Gastroesophageal sphincter (tissue), 4 donors: Measurements from ENCODE around the gene VPS29. TPM values are rescaled to one million over a fixed set of nuclear protein-coding genes. Genes with fewer than 3 reads are reported as not detected.
A peak's percentile ranks its signal among the peaks of the same experiment; 100 is the strongest.

Experiments used
- ATAC-seq: fragments of 150-250 bp; one replicate; pipeline ENCODE4 v1.9.1; 2016; ENCODE audit warnings: mild to moderate bottlenecking, moderate library complexity
- H3K27ac ChIP-seq, 4 donors: fragments of 200-600 bp; sonication (generic) in 3 of 4; 1 replicate in 3 of 4; 2 replicates in 1 of 4; pipeline ENCODE4 v1.5.1; 2016 to 2019
- H3K27me3 ChIP-seq: fragments of 200-600 bp; sonication (generic); one replicate; pipeline ENCODE4 v1.5.1; 2019
- H3K36me3 ChIP-seq, 2 donors: fragments of 200-600 bp; sonication (generic); one replicate each; pipeline ENCODE4 v1.5.1; 2019; ENCODE audit warnings: control low read depth in 1 of 2
- H3K4me1 ChIP-seq, 3 donors: fragments of 200-600 bp; sonication (generic); 1 replicate in 2 of 3; 2 replicates in 1 of 3; pipeline ENCODE4 v1.5.1; 2016 to 2019; ENCODE audit warnings: control low read depth in 2 of 3
- H3K4me3 ChIP-seq, 2 donors: fragments of 200-600 bp; sonication (generic); one replicate each; pipeline ENCODE4 v1.5.1; 2019; ENCODE audit warnings: mild to moderate bottlenecking in 1 of 2, moderate library complexity in 1 of 2
- H3K9me3 ChIP-seq, 3 donors: fragments of 200-600 bp; sonication (generic); one replicate each; pipeline ENCODE4 v1.5.1; 2017 to 2019; ENCODE audit warnings: control low read depth in 2 of 3
- EP300 ChIP-seq: sonication (generic); formaldehyde crosslinking; IDR thresholded peaks from one replicate; pipeline ENCODE4 v1.6.1; 2017; ENCODE audit warnings: antibody characterized with exemption, mild to moderate bottlenecking
- POLR2A ChIP-seq, 2 donors: fragments of 450-650 bp; IDR thresholded peaks; one replicate each; pipeline ENCODE4 v1.6.1; 2017; ENCODE audit warnings: antibody characterized with exemption in 2 of 2, mild to moderate bottlenecking in 2 of 2, moderate library complexity in 1 of 2
- POLR2AphosphoS5 ChIP-seq: sonication (generic); formaldehyde crosslinking; IDR thresholded peaks from one replicate; pipeline ENCODE4 v1.6.1; 2017; ENCODE audit warnings: antibody characterized with exemption
- WGBS, 2 donors: methylation state at CpG; one replicate each; pipeline ENCODE4 v1.1.5; 2018; ENCODE audit warnings: low coverage in 1 of 2; 5-methylcytosine and 5-hydroxymethylcytosine counted together
- total RNA-seq, 4 donors: library from RNA; depleted of rRNA; stranded (reverse); fragments of >200 nt; gene quantifications; one replicate each; pipeline ENCODE4 v1.1.0, GENCODE V29; 2016
- TF ChIP-seq, protein P1 (sequence below), 4 experiments: fragments of 200-600 bp in 2 of 4; fragments of 450-650 bp in 2 of 4; sonication (generic) in 1 of 4; IDR thresholded peaks; one replicate each; pipeline ENCODE4 v1.5.1; 2017 to 2019; ENCODE audit warnings: antibody characterized with exemption in 4 of 4, mild to moderate bottlenecking in 2 of 4, moderate library complexity in 2 of 4

VPS29 gene
- total RNA-seq, 4 donors from 2014 or later = 101 to 184 (median 159) TPM

DNA sequence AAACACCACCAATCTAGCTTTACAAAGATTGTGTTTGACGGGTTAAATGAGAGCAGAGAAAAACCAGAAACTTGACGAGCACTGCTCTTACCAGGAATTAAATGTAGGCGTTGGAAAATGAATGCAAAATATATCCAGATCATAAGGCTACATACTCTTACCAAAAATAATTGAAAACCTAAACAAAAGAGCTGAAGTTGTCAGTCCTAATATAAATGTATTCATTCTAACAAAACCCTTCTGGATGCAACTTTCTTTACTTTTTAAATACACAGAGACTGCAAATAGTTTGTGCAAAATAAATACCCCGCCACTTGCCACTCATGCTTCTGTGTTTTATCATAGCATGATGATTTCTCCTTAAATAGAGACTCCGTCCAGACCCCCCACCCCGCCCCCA, 32.9 kb upstream of the VPS29 start:
- 35 to 42% methylated on average over 3 to 6 of the region's 6 CpGs for WGBS, 2 donors
- Histone ChIP-seq H3K4me3 (no peak overlapping the region), H3K4me1 (peaks cover 17 to 89% (median 24%) of the 10 kb centered on the region in 3 donors), H3K27me3 (no peaks in the 10 kb centered on the region), H3K27ac (peak overlapping the region in 3 of 4 donors; percentile 7 to 89 (median 63)), H3K36me3 (peaks cover 0 to 43% of the 10 kb centered on the region in 2 donors), H3K9me3 (no peaks in the 10 kb centered on the region)
- TF ChIP-seq EP300 = no peak
- TF ChIP-seq POLR2A (IDR thresholded peaks at IDR 0.05) = no peak
- TF ChIP-seq, protein P1, sequence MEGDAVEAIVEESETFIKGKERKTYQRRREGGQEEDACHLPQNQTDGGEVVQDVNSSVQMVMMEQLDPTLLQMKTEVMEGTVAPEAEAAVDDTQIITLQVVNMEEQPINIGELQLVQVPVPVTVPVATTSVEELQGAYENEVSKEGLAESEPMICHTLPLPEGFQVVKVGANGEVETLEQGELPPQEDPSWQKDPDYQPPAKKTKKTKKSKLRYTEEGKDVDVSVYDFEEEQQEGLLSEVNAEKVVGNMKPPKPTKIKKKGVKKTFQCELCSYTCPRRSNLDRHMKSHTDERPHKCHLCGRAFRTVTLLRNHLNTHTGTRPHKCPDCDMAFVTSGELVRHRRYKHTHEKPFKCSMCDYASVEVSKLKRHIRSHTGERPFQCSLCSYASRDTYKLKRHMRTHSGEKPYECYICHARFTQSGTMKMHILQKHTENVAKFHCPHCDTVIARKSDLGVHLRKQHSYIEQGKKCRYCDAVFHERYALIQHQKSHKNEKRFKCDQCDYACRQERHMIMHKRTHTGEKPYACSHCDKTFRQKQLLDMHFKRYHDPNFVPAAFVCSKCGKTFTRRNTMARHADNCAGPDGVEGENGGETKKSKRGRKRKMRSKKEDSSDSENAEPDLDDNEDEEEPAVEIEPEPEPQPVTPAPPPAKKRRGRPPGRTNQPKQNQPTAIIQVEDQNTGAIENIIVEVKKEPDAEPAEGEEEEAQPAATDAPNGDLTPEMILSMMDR (IDR thresholded peaks at IDR 0.05) = no peak
- no peak for TF ChIP-seq POLR2AphosphoS5
- ATAC-seq = no peak

DNA sequence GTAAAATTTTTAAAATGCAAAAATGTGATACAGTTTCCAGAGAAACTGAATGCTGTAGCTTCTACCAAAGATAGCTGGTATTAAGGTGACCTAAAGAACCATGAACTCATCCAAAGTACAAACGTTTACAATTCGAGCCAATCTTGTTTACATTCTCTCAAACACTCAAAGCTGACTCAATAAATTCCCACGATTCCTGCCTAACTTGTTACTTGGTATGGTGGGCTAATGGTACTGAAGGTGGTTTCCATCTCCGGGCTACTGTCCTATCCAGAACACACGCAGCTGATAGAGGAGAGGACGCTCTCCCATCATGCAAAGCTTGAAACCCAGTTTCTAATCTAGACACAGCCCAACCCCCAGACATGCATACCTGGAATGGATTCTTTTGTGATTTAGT, 31.7 kb upstream of the VPS29 start:
- peaks cover 17 to 77% (median 24%) of the 10 kb centered on the region in 3 donors for H3K4me1 ChIP-seq
- no peaks in the 10 kb centered on the region for H3K9me3 ChIP-seq
- TF ChIP-seq EP300 (no peak), POLR2AphosphoS5 (peak; percentile 43), POLR2A (IDR thresholded peaks at IDR 0.05) (no peak)
- TF ChIP-seq, protein P1 (IDR thresholded peaks at IDR 0.05) = no peak
- WGBS, 2 donors = 34 to 36% methylated on average over 5 to 6 of the region's 6 CpGs
- peaks cover 0 to 39% of the 10 kb centered on the region in 2 donors for H3K36me3 ChIP-seq
- H3K27me3 ChIP-seq = no peaks in the 10 kb centered on the region
- H3K4me3 ChIP-seq = no peak overlapping the region
- ATAC-seq = no peak
- peak overlapping the region in 1 of 4 donors; percentile 89 for H3K27ac ChIP-seq

DNA sequence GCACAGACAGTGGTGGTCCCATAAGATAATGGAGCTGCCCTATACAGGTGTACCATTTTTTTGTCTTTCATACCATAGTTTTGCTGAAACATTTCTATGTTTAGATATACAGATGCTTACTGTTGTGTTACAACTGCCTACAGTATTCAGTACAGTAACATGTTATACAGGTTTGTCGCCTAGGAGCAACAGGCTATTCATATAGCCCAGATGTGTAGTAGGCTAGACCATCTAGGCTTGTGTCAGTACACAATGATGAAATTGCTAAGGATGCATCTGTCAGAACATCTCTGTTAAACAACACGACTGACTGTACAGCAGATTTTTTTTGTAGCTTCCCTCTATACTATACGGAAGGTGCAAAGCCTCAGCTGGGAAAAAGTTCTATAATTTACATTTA, 30.7 kb upstream of the VPS29 start:
- H3K9me3 ChIP-seq = no peaks in the 10 kb centered on the region
- peaks cover 0 to 30% of the 10 kb centered on the region in 2 donors for H3K36me3 ChIP-seq
- no peak for TF ChIP-seq POLR2A (IDR thresholded peaks at IDR 0.05)
- TF ChIP-seq, protein P1 (IDR thresholded peaks at IDR 0.05) = no peak
- TF ChIP-seq EP300 = no peak
- TF ChIP-seq POLR2AphosphoS5 = no peak
- no peak overlapping the region for H3K4me3 ChIP-seq
- no peak for ATAC-seq
- peak overlapping the region in 3 of 4 donors; percentile 52 to 89 (median 61) for H3K27ac ChIP-seq
- WGBS, 2 donors = 50 to 65% methylated on average over 2 to 3 of the region's 3 CpGs
- H3K4me1 ChIP-seq = peaks cover 17 to 67% (median 21%) of the 10 kb centered on the region in 3 donors
- H3K27me3 ChIP-seq = no peaks in the 10 kb centered on the region

DNA sequence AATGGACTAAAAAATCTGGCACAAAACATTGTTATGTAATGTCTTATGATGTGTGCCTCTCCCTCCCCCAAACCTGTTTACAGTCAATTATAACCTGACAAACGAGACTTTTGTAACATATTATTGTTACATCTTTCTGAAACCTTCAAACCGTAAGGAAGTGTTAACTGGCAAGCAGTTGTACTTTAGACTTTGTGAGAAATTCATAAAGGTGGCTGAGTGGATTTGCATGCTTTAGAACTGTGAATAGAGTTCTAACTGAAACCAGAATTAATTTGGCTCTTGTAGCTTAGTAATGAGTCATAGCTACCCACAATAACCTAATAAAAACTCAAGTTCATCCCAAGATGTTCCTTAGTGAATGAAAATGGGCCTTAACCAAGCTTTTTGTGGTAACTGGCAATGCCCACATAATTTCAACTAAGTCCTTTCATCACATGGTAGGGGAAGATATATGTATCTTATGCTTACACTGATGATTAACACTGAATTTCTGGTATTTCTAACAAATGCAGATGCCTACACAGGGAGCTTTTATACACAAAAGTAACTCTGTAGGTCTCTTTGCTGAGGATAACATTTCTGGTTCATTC, 29.9 kb upstream of the VPS29 start:
- ATAC-seq = no peak
- Histone ChIP-seq H3K9me3 (no peaks in the 10 kb centered on the region), H3K4me1 (peaks cover 17 to 59% (median 20%) of the 10 kb centered on the region in 3 donors), H3K27ac (peak overlapping the region; percentile 45 to 89 (median 56)), H3K27me3 (no peaks in the 10 kb centered on the region), H3K4me3 (no peak overlapping the region), H3K36me3 (peaks cover 0 to 23% of the 10 kb centered on the region in 2 donors)
- TF ChIP-seq EP300 = no peak
- peak; percentile 35 for TF ChIP-seq POLR2AphosphoS5
- 13 to 41% methylated on average over 2 of the region's 2 CpGs for WGBS, 2 donors

DNA sequence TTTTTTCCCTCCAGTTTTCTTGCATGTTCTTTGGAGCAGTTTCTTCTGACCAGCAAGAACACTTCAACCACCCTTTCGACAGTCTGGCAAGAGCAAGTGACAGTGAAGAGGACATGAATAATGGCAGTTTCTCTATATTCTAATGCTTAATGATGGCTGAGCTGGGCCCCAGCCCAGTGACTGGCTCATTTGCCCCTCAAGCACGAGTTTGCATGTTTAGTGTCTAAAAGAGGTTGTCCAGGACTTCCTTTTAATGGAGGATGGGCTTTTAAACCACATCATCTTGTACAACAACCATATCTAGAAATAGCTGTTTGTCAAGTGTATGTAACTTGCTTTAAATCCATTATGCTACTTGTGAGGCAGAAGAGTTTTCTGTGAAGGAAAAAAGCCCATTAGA, 28.6 kb upstream of the VPS29 start:
- no peak for ATAC-seq
- H3K4me1 ChIP-seq = peaks cover 14 to 46% (median 16%) of the 10 kb centered on the region in 3 donors
- peaks cover 0 to 10% of the 10 kb centered on the region in 2 donors for H3K36me3 ChIP-seq
- TF ChIP-seq POLR2AphosphoS5 (no peak), POLR2A (IDR thresholded peaks at IDR 0.05) (no peak), EP300 (no peak)
- TF ChIP-seq, protein P1 (IDR thresholded peaks at IDR 0.05) = no peak
- H3K27me3 ChIP-seq = no peaks in the 10 kb centered on the region
- no peaks in the 10 kb centered on the region for H3K9me3 ChIP-seq
- peak overlapping the region in 1 of 4 donors; percentile 35 for H3K27ac ChIP-seq
- WGBS, 2 donors = 0 to 18% methylated on average over 1 to 2 of the region's 2 CpGs
- H3K4me3 ChIP-seq = no peak overlapping the region
